H1 (cell line): Measurements from ENCODE around the gene HEPACAM. TPM values are rescaled to one million over a fixed set of nuclear protein-coding genes. Genes with fewer than 3 reads are reported as not detected.

Experiments
- CTCF ChIA-PET: fragments of 300-600 bp; sonication (Branson Sonifier 250); formaldehyde crosslinking; loops from one replicate; lab custom pipeline; 2021; ENCODE audit not compliant: partially characterized antibody; lab: Charles Lee
- POLR2A ChIA-PET: fragments of 300-600 bp; sonication (Branson Sonifier 250); formaldehyde crosslinking; loops from one replicate; lab custom pipeline; 2021; ENCODE audit warnings: inconsistent platforms; ENCODE audit not compliant: partially characterized antibody; lab: Charles Lee
- DNase-seq, 2 experiments: peaks; one replicate each; pipeline versions ENCODE4 v3.0.0 to v3.0.0-alpha.2; 2010 to 2022; ENCODE audit warnings: low spot score in 2 of 2, low read depth in 1 of 2, mixed read lengths in 1 of 2
- FAIRE-seq: peaks from 2 replicates; lab custom pipeline; 2011; peaks lifted over from hg19 to GRCh38; lab: Jason Lieb, UNC
- H2AFZ ChIP-seq: 2 replicates; pipeline ENCODE4 v1.8.1; 2012; ENCODE audit warnings: low read length, inconsistent platforms
- H2AK5ac ChIP-seq: 2 replicates; pipeline ENCODE4 v1.6.1; 2013; ENCODE audit warnings: low read depth, low read length
- H2BK120ac ChIP-seq: replicated peaks from 2 replicates; pipeline ENCODE3; 2013; ENCODE audit warnings: low read depth, low read length, inconsistent platforms
- H2BK12ac ChIP-seq: 2 replicates; pipeline ENCODE4 v1.6.1; 2013; ENCODE audit warnings: low read depth, low read length
- H2BK15ac ChIP-seq: 2 replicates; pipeline ENCODE4 v1.6.1; 2013; ENCODE audit warnings: low read length
- H2BK20ac ChIP-seq: 2 replicates; pipeline ENCODE4 v1.6.1; 2013; ENCODE audit warnings: low read length
- H2BK5ac ChIP-seq: 2 replicates; pipeline ENCODE4 v1.6.1; 2013; ENCODE audit warnings: low read depth, low read length
- H3K14ac ChIP-seq: 2 replicates; pipeline ENCODE4 v1.6.1; 2013; ENCODE audit warnings: inconsistent platforms; ENCODE audit not compliant: insufficient read length
- H3K18ac ChIP-seq: 2 replicates; pipeline ENCODE4 v1.6.1; 2013; ENCODE audit warnings: low read length; ENCODE audit errors: extremely low read depth
- H3K23ac ChIP-seq: 2 replicates; pipeline ENCODE4 v1.6.1; 2013; ENCODE audit warnings: inconsistent platforms; ENCODE audit not compliant: insufficient read length
- H3K23me2 ChIP-seq: 2 replicates; pipeline ENCODE4 v1.6.1; 2013; ENCODE audit warnings: low read depth, low read length
- H3K27ac ChIP-seq: 2 replicates; pipeline ENCODE4 v1.6.1; 2011; ENCODE audit warnings: low read depth, low read length, inconsistent platforms
- H3K27me3 ChIP-seq, 4 experiments: replicated peaks in 1 of 4; 1 replicate in 1 of 4; 2 replicates in 3 of 4; pipeline versions ENCODE4 v1.6.1 to v1.8.1; 2011 to 2013; ENCODE audit warnings: low read length in 3 of 4, mild to moderate bottlenecking in 3 of 4, inconsistent platforms in 2 of 4, mixed read lengths in 2 of 4, moderate library complexity in 1 of 4; ENCODE audit not compliant: control insufficient read depth in 3 of 4, insufficient read depth in 3 of 4; ENCODE audit errors: extremely low read depth in 1 of 4
- H3K36me3 ChIP-seq, 4 experiments: 2 replicates each; pipeline versions ENCODE4 v1.6.1 to v1.8.1; 2011 to 2013; ENCODE audit warnings: mild to moderate bottlenecking in 4 of 4, low read length in 3 of 4, moderate library complexity in 2 of 4, control low read depth in 1 of 4, inconsistent platforms in 1 of 4; ENCODE audit not compliant: insufficient read depth in 4 of 4, control insufficient read depth in 2 of 4
- H3K4ac ChIP-seq: replicated peaks from 2 replicates; pipeline ENCODE3; 2013; ENCODE audit warnings: low read length, low read depth, mixed read lengths, inconsistent platforms; ENCODE audit not compliant: insufficient read length
- H3K4me1 ChIP-seq, 4 experiments: replicated peaks in 1 of 4; 1 replicate in 1 of 4; 2 replicates in 3 of 4; pipeline versions ENCODE4 v1.6.1 to v1.8.1; 2011 to 2013; ENCODE audit warnings: low read length in 3 of 4, inconsistent platforms in 2 of 4, mixed read lengths in 1 of 4; ENCODE audit not compliant: insufficient read depth in 4 of 4, control insufficient read depth in 3 of 4
- H3K4me2 ChIP-seq, 2 experiments: 2 replicates each; pipeline versions ENCODE4 v1.6.1 to v1.8.1; 2011 to 2013; ENCODE audit warnings: low read depth in 2 of 2, low read length in 2 of 2, control low read depth in 1 of 2, inconsistent platforms in 1 of 2, mild to moderate bottlenecking in 1 of 2; ENCODE audit not compliant: insufficient read depth in 1 of 2
- H3K4me3 ChIP-seq, 4 experiments: fragments of 200-600, 300-600 bp in 1 of 4; sonication (generic), shearing (Covaris generic), sonication (Bioruptor Twin) in 1 of 4; 2 replicates each; pipeline versions ENCODE4 v1.5.1 to v1.8.1; 2011 to 2016; ENCODE audit warnings: low read length in 4 of 4, low read depth in 3 of 4, control low read depth in 2 of 4, inconsistent platforms in 2 of 4, mild to moderate bottlenecking in 2 of 4, mixed read lengths in 1 of 4, moderate library complexity in 1 of 4; ENCODE audit not compliant: insufficient read depth in 2 of 4; ENCODE audit errors: extremely low read depth in 1 of 4
- H3K56ac ChIP-seq: replicated peaks from 2 replicates; pipeline ENCODE3; 2013; ENCODE audit warnings: low read depth, mild to moderate bottlenecking, mixed read lengths, low read length, inconsistent platforms; ENCODE audit not compliant: insufficient read length
- H3K79me1 ChIP-seq: 2 replicates; pipeline ENCODE4 v1.6.1; 2013; ENCODE audit warnings: low read depth, low read length, control low read depth
- H3K79me2 ChIP-seq, 2 experiments: 2 replicates each; pipeline versions ENCODE4 v1.6.1 to v1.8.1; 2012 to 2013; ENCODE audit warnings: low read length in 2 of 2, mild to moderate bottlenecking in 2 of 2, inconsistent platforms in 1 of 2; ENCODE audit not compliant: insufficient read depth in 2 of 2, control insufficient read depth in 1 of 2
- H3K9ac ChIP-seq, 4 experiments: replicated peaks in 1 of 4; 1 replicate in 1 of 4; 2 replicates in 3 of 4; pipeline versions ENCODE4 v1.6.1 to v1.8.1; 2011 to 2013; ENCODE audit warnings: low read depth in 3 of 4, low read length in 3 of 4, control low read depth in 2 of 4, mild to moderate bottlenecking in 2 of 4, moderate library complexity in 2 of 4, inconsistent platforms in 1 of 4; ENCODE audit errors: extremely low read depth in 1 of 4
- H3K9me3 ChIP-seq, 2 experiments: 2 replicates each; pipeline versions ENCODE4 v1.6.1 to v1.8.1; 2012 to 2013; ENCODE audit warnings: mild to moderate bottlenecking in 2 of 2, moderate library complexity in 2 of 2, control low read depth in 1 of 2, inconsistent platforms in 1 of 2, low read depth in 1 of 2, low read length in 1 of 2, mixed read lengths in 1 of 2; ENCODE audit not compliant: insufficient read depth in 2 of 2
- H4K20me1 ChIP-seq, 2 experiments: replicated peaks in 1 of 2; 2 replicates each; pipeline versions ENCODE3 to v1.8.1; 2011 to 2013; ENCODE audit warnings: inconsistent platforms in 2 of 2, low read length in 2 of 2, mild to moderate bottlenecking in 1 of 2; ENCODE audit not compliant: insufficient read depth in 2 of 2, control insufficient read depth in 1 of 2
- H4K5ac ChIP-seq: 2 replicates; pipeline ENCODE4 v1.6.1; 2013; ENCODE audit warnings: low read length, low read depth, mixed read lengths, inconsistent platforms; ENCODE audit not compliant: insufficient read length
- H4K8ac ChIP-seq: 2 replicates; pipeline ENCODE4 v1.8.0; 2013; ENCODE audit warnings: mild to moderate bottlenecking, moderate library complexity, low read length, inconsistent platforms; ENCODE audit not compliant: insufficient read depth; ENCODE audit errors: extremely low read depth
- H4K91ac ChIP-seq: replicated peaks from 2 replicates; pipeline ENCODE3; 2013; ENCODE audit warnings: low read length, mixed read lengths, inconsistent platforms; ENCODE audit not compliant: insufficient read length
- BACH1 ChIP-seq: IDR thresholded peaks from 2 replicates; pipeline ENCODE4 v1.6.1; 2012; ENCODE audit warnings: low read length, improper control_type of control experiment
- BRCA1 ChIP-seq: IDR thresholded peaks from 2 replicates; pipeline ENCODE4 v1.6.1; 2012; ENCODE audit warnings: low read depth, low read length, improper control_type of control experiment
- CTBP2 ChIP-seq: IDR thresholded peaks from 2 replicates; pipeline ENCODE4 v1.7.0; 2011; ENCODE audit warnings: borderline replicate concordance, mild to moderate bottlenecking, moderate library complexity, mixed read lengths, low read length; ENCODE audit not compliant: insufficient read depth, insufficient read length
- EP300 ChIP-seq, 2 experiments: IDR thresholded peaks; 1 replicate in 1 of 2; 2 replicates in 1 of 2; pipeline ENCODE4 v1.6.1; 2011 to 2012; ENCODE audit warnings: low read depth in 2 of 2, low read length in 2 of 2, mild to moderate bottlenecking in 2 of 2, borderline replicate concordance in 1 of 2, inconsistent platforms in 1 of 2, moderate library complexity in 1 of 2
- FOSL1 ChIP-seq: IDR thresholded peaks from 2 replicates; pipeline ENCODE4 v1.6.1; 2011; ENCODE audit warnings: mild to moderate bottlenecking, low read depth, low read length, moderate library complexity; ENCODE audit not compliant: insufficient read depth
- GABPA ChIP-seq: IDR thresholded peaks from 2 replicates; pipeline ENCODE4 v1.6.1; 2011; ENCODE audit warnings: mild to moderate bottlenecking, low read length, moderate library complexity, borderline replicate concordance; ENCODE audit not compliant: insufficient read depth
- JUND ChIP-seq: IDR thresholded peaks from 2 replicates; pipeline ENCODE4 v1.6.1; 2011; ENCODE audit warnings: mild to moderate bottlenecking, improper control_type of control experiment, low read length
- PHF8 ChIP-seq: fragments of 200-600 bp; sonication (generic); conservative IDR thresholded peaks from 2 replicates; pipeline ENCODE4 v1.7.1; 2012; ENCODE audit warnings: low read depth, mild to moderate bottlenecking, inconsistent platforms, low read length, moderate library complexity
- SIRT6 ChIP-seq: IDR thresholded peaks from one replicate; pipeline ENCODE4 v1.7.1; 2012; ENCODE audit warnings: low read length, inconsistent platforms
- SP4 ChIP-seq: IDR thresholded peaks from 2 replicates; pipeline ENCODE4 v1.6.1; 2012; ENCODE audit warnings: low read length, inconsistent platforms
- TAF1 ChIP-seq: IDR thresholded peaks from 2 replicates; pipeline ENCODE4 v1.6.1; 2011; ENCODE audit warnings: mild to moderate bottlenecking, low read depth, low read length
- WGBS, 2 experiments: shearing (Covaris generic) in 1 of 2; methylation state at CpG; one replicate each; pipeline versions ENCODE4 v1.1.6 to v1.1.7; 2013 to 2015; ENCODE audit warnings: low lambda C conversion rate in 2 of 2, mixed read lengths in 2 of 2, inconsistent platforms in 1 of 2, low coverage in 1 of 2, missing lambda C conversion rate in 1 of 2; ENCODE audit not compliant: insufficient replicate concordance in 2 of 2, insufficient coverage in 1 of 2, insufficient read length in 1 of 2; ENCODE audit errors: extremely low coverage in 1 of 2, missing lambda C conversion rate in 1 of 2; 5-methylcytosine and 5-hydroxymethylcytosine counted together
- polyA plus RNA-seq, 7 experiments: library from polyadenylated mRNA; depleted of rRNA in 3 of 7; stranded (reverse) in 5 of 7; unstranded in 2 of 7; fragments of >200 nt in 5 of 7; fragments of 200-250 nt in 2 of 7; gene quantifications; 1 replicate in 5 of 7; 2 replicates in 1 of 7; 4 replicates in 1 of 7; pipeline versions ENCODE4 v1.2.1 to v1.2.3, GENCODE V29; 2011 to 2013; ENCODE audit warnings: missing spikeins in 2 of 7, mixed read lengths in 2 of 7
- total RNA-seq: library from RNA; stranded (reverse); fragmentation: NEBNext Ultra II Directional; extraction: Animal tissue kit (Norgen Biotek cat#: 25700); gene quantifications from 2 replicates; pipeline ENCODE4 v1.2.1, GENCODE V29; 2021
- TF ChIP-seq, protein P1 (sequence below), 3 experiments: IDR thresholded peaks; 1 replicate in 2 of 3; 2 replicates in 1 of 3; pipeline versions ENCODE4 v1.5.1 to v1.6.1; 2011; ENCODE audit warnings: low read length in 3 of 3, mild to moderate bottlenecking in 3 of 3, inconsistent platforms in 2 of 3, low read depth in 1 of 3, moderate library complexity in 1 of 3; ENCODE audit not compliant: insufficient read depth in 1 of 3; ENCODE audit errors: control extremely low read depth in 1 of 3

The HEPACAM gene
- total and polyA plus RNA-seq, 2 of the 8 experiments (the other 6 are each of a cell fraction or from before 2014, with no cell fraction given) = not detected

DNA sequence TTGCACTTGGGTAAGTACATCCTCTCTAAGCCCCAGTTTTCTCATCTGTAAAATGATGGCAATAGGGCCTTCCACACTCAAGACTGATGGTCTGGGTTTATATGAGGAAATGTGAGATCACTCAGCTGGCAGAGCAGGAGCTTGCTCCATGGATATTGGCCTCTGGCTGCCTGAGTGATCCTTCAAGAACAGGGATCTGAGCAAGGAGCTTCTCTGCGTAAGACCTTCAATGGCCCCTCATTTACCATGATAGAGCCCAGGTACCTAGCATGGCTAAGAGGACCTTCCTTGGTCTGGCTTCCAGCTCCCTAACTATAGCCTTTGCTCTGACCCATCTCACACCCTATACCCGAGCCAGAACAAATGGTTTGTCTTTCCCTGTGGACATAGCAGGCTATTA lies 43.7 kb downstream of the HEPACAM start:
- no peak overlapping the region for H2BK120ac ChIP-seq
- CTCF ChIA-PET = interaction anchor here (0.7 to 4.8 kb wide), 11 partner anchors 11 to 454 kb away, joined by 3 to 22 read pairs (median 5); no protein-coding TSS in a partner anchor
- H3K79me1 ChIP-seq = no peaks in the 10 kb centered on the region
- H3K56ac ChIP-seq = no peak overlapping the region
- H3K36me3 ChIP-seq = no peaks in the 10 kb centered on the region
- H2BK20ac ChIP-seq = no peak overlapping the region
- no peak overlapping the region for H2AFZ ChIP-seq
- H4K20me1 ChIP-seq = no peaks in the 10 kb centered on the region
- no peak overlapping the region for H3K27ac ChIP-seq
- no peak overlapping the region for H4K8ac ChIP-seq
- no peak overlapping the region for H3K9ac ChIP-seq
- no peak overlapping the region for H4K91ac ChIP-seq
- H3K79me2 ChIP-seq = no peaks in the 10 kb centered on the region
- H2BK12ac ChIP-seq = no peak overlapping the region
- no peak overlapping the region for H4K5ac ChIP-seq
- no peak for DNase-seq
- no peak overlapping the region for H3K23ac ChIP-seq
- no peaks in the 10 kb centered on the region for H3K4me1 ChIP-seq
- no peaks in the 10 kb centered on the region for H3K23me2 ChIP-seq
- peaks cover 0 to 3% (median under 1%) of the 10 kb centered on the region in 4 experiments; a peak in 2 of 7 replicates for H3K27me3 ChIP-seq
- no peaks in the 10 kb centered on the region for H3K9me3 ChIP-seq
- H3K4me3 ChIP-seq = no peak overlapping the region
- no peak overlapping the region for H3K14ac ChIP-seq
- H3K4ac ChIP-seq = no peak overlapping the region
- FAIRE-seq = no peak
- no peak overlapping the region for H2BK15ac ChIP-seq
- POLR2A ChIA-PET = interaction anchor here (1.8 kb wide), 1 partner anchor 10 kb away, joined by 7 read pairs; no protein-coding TSS in a partner anchor
- 84% methylated on average over 2 of the region's 2 CpGs; no CpG with 5 or more reads in 1 of the 2 experiments for WGBS, 2 experiments
- H2BK5ac ChIP-seq = no peak overlapping the region
- H3K18ac ChIP-seq = no peak overlapping the region
- H3K4me2 ChIP-seq = no peak overlapping the region
- no peak overlapping the region for H2AK5ac ChIP-seq
- TF ChIP-seq SIRT6 = no peak
- TF ChIP-seq SP4 = no peak
- no peak for TF ChIP-seq EP300 (IDR thresholded peaks at IDR 0.05; ENCODE audit: borderline replicate concordance in 1 of 2, low read depth in 2 of 2, low read length in 2 of 2)
- no peak for TF ChIP-seq GABPA
- TF ChIP-seq PHF8 = no peak
- TF ChIP-seq JUND = no peak
- TF ChIP-seq BRCA1 = no peak
- TF ChIP-seq FOSL1 = no peak
- TF ChIP-seq TAF1 = no peak
- TF ChIP-seq BACH1 = no peak
- TF ChIP-seq CTBP2 = no peak
- TF ChIP-seq, protein P1, sequence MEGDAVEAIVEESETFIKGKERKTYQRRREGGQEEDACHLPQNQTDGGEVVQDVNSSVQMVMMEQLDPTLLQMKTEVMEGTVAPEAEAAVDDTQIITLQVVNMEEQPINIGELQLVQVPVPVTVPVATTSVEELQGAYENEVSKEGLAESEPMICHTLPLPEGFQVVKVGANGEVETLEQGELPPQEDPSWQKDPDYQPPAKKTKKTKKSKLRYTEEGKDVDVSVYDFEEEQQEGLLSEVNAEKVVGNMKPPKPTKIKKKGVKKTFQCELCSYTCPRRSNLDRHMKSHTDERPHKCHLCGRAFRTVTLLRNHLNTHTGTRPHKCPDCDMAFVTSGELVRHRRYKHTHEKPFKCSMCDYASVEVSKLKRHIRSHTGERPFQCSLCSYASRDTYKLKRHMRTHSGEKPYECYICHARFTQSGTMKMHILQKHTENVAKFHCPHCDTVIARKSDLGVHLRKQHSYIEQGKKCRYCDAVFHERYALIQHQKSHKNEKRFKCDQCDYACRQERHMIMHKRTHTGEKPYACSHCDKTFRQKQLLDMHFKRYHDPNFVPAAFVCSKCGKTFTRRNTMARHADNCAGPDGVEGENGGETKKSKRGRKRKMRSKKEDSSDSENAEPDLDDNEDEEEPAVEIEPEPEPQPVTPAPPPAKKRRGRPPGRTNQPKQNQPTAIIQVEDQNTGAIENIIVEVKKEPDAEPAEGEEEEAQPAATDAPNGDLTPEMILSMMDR (IDR thresholded peaks at IDR 0.05; ENCODE audit: control extremely low read depth in 1 of 3, insufficient read depth in 1 of 3, low read depth in 1 of 3, low read length in 3 of 3) = no peak
